Measurements from ENCODE around the gene LILRB5. TPM values are rescaled to one million over a fixed set of nuclear protein-coding genes. Genes with fewer than 3 reads are reported as not detected.

The LILRB5 gene
- total and polyA plus RNA-seq, 2 of the 8 experiments (the other 6 are each of a cell fraction or from before 2014, with no cell fraction given), result 0.05 TPM; not detected in 1

DNA sequence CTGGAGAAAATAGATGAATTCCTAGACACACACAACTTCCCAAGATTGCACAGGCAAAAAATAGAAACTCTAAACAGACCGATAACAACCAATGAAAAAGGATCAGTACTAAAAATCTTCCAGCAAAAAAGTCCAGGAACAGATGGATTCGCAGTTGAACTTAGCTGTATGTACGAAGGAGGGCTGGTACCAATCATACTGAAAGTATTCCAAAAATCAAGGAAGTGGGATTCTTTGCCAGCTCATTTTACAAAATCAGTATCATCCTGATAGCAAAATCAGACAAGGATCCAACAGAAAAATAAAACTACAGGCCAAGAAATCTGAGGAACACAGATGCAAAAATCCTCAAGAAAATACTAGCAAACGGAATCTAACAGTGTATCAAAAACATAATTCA lies 30.4 kb upstream of the LILRB5 start:
- no peaks in the 10 kb centered on the region for H3K79me2 ChIP-seq (ENCODE audit: control insufficient read depth in 1 of 2, insufficient read depth in 2 of 2, low read length in 2 of 2)
- H3K18ac ChIP-seq (ENCODE audit: extremely low read depth, low read length), result no peak overlapping the region
- ChIA-PET CTCF (ENCODE audit: partially characterized antibody) (no interaction called here), POLR2A (ENCODE audit: partially characterized antibody) (interaction anchor here (1.4 kb wide), 1 partner anchor 87 kb away, joined by 3 read pairs; the partner anchor contains the start of gene RPS9)
- FAIRE-seq, result peak; percentile 45
- no peak overlapping the region for H4K5ac ChIP-seq (ENCODE audit: insufficient read length, low read depth, low read length)
- H2BK120ac ChIP-seq (replicated peaks; ENCODE audit: low read depth, low read length), result no peak overlapping the region
- H3K9ac ChIP-seq (replicated peaks in 1 of 4; ENCODE audit: extremely low read depth in 1 of 4, low read depth in 3 of 4, low read length in 3 of 4), result no peak overlapping the region
- H2BK5ac ChIP-seq (ENCODE audit: low read depth, low read length), result no peak overlapping the region
- H3K56ac ChIP-seq (replicated peaks; ENCODE audit: insufficient read length, low read depth, low read length), result no peak overlapping the region
- DNase-seq (ENCODE audit: low read depth in 1 of 2, low spot score in 2 of 2), result no peak
- H2BK20ac ChIP-seq (ENCODE audit: low read length), result no peak overlapping the region
- H3K4ac ChIP-seq (replicated peaks; ENCODE audit: insufficient read length, low read depth, low read length), result no peak overlapping the region
- H2BK12ac ChIP-seq (ENCODE audit: low read depth, low read length), result no peak overlapping the region
- H4K20me1 ChIP-seq (replicated peaks in 1 of 2; ENCODE audit: control insufficient read depth in 1 of 2, insufficient read depth in 2 of 2, low read length in 2 of 2), result no peaks in the 10 kb centered on the region
- peaks cover 0 to 4% of the 10 kb centered on the region in 2 experiments; a peak in 1 of 4 replicates for H3K9me3 ChIP-seq (ENCODE audit: insufficient read depth in 2 of 2, low read depth in 1 of 2, low read length in 1 of 2)
- no peak overlapping the region for H3K14ac ChIP-seq (ENCODE audit: insufficient read length)
- H3K27ac ChIP-seq (ENCODE audit: low read depth, low read length), result no peak overlapping the region
- no peak overlapping the region for H3K23ac ChIP-seq (ENCODE audit: insufficient read length)
- H3K36me3 ChIP-seq (ENCODE audit: control insufficient read depth in 2 of 4, insufficient read depth in 4 of 4, low read length in 3 of 4), result no peaks in the 10 kb centered on the region
- no peaks in the 10 kb centered on the region; a peak in 1 of 7 replicates for H3K4me1 ChIP-seq (replicated peaks in 1 of 4; ENCODE audit: control insufficient read depth in 3 of 4, insufficient read depth in 4 of 4, low read length in 3 of 4)
- H4K91ac ChIP-seq (replicated peaks; ENCODE audit: insufficient read length, low read length), result no peak overlapping the region
- no peak overlapping the region for H2AK5ac ChIP-seq (ENCODE audit: low read depth, low read length)
- no peak overlapping the region for H3K4me2 ChIP-seq (ENCODE audit: insufficient read depth in 1 of 2, low read depth in 2 of 2, low read length in 2 of 2)
- H3K27me3 ChIP-seq (replicated peaks in 1 of 4; ENCODE audit: control insufficient read depth in 3 of 4, extremely low read depth in 1 of 4, insufficient read depth in 3 of 4, low read length in 3 of 4), result no peaks in the 10 kb centered on the region
- H3K79me1 ChIP-seq (ENCODE audit: low read depth, low read length), result no peaks in the 10 kb centered on the region
- no peak overlapping the region for H2BK15ac ChIP-seq (ENCODE audit: low read length)
- 88% methylated on average over 4 of the region's 4 CpGs; no CpG with 5 or more reads in 1 of the 2 experiments for WGBS, 2 experiments (ENCODE audit: extremely low coverage in 1 of 2, insufficient coverage in 1 of 2, insufficient read length in 1 of 2, insufficient replicate concordance in 2 of 2, low coverage in 1 of 2, low lambda C conversion rate in 2 of 2, missing lambda C conversion rate in 1 of 2)
- no peak overlapping the region for H4K8ac ChIP-seq (ENCODE audit: extremely low read depth, insufficient read depth, low read length)
- no peak overlapping the region for H2AFZ ChIP-seq (ENCODE audit: low read length)
- H3K4me3 ChIP-seq (ENCODE audit: extremely low read depth in 1 of 4, insufficient read depth in 2 of 4, low read depth in 3 of 4, low read length in 4 of 4), result no peak overlapping the region
- H3K23me2 ChIP-seq (ENCODE audit: low read depth, low read length), result no peaks in the 10 kb centered on the region
- TF ChIP-seq SUZ12 (IDR thresholded peaks at IDR 0.05; ENCODE audit: low read length), result no peak
- TF ChIP-seq KDM1A (IDR thresholded peaks at IDR 0.05; ENCODE audit: borderline replicate concordance, low read length), result no peak
- no peak for TF ChIP-seq RAD21 (IDR thresholded peaks at IDR 0.05 in 1 of 2, conservative IDR thresholded peaks at IDR 0.05 in 1 of 2; ENCODE audit: low read depth in 2 of 2, low read length in 2 of 2)
- no peak for TF ChIP-seq GTF2F1 (IDR thresholded peaks at IDR 0.05; ENCODE audit: borderline replicate concordance, low read depth, low read length)
- TF ChIP-seq CTBP2 (IDR thresholded peaks at IDR 0.05; ENCODE audit: borderline replicate concordance, insufficient read depth, insufficient read length, low read length), result no peak
- no peak for TF ChIP-seq SIRT6 (IDR thresholded peaks at IDR 0.05; ENCODE audit: low read length)
- TF ChIP-seq CHD1 (IDR thresholded peaks at IDR 0.05; ENCODE audit: low read depth, low read length), result no peak
- TF ChIP-seq, protein P1, sequence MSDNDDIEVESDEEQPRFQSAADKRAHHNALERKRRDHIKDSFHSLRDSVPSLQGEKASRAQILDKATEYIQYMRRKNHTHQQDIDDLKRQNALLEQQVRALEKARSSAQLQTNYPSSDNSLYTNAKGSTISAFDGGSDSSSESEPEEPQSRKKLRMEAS (IDR thresholded peaks at IDR 0.05), result no peak
- TF ChIP-seq ASH2L (IDR thresholded peaks at IDR 0.05; ENCODE audit: low read length), result no peak
- no peak for TF ChIP-seq YY1 (IDR thresholded peaks at IDR 0.05; ENCODE audit: low read depth, low read length)
- TF ChIP-seq SIX5 (IDR thresholded peaks at IDR 0.05; ENCODE audit: low read depth, low read length), result no peak
- TF ChIP-seq GABPA (IDR thresholded peaks at IDR 0.05; ENCODE audit: borderline replicate concordance, insufficient read depth, low read length), result no peak
- TF ChIP-seq JUN (IDR thresholded peaks at IDR 0.05; ENCODE audit: low read depth, low read length), result no peak
- TF ChIP-seq HDAC2 (IDR thresholded peaks at IDR 0.05; ENCODE audit: borderline replicate concordance in 1 of 2, low read depth in 2 of 2, low read length in 2 of 2), result no peak

Measured in H1 (cell line).